HEK293 (cell line): ENCODE measurements around the gene SH3BGR.

Experiments
- CTCF ChIA-PET: fragments of 350-600 bp; formaldehyde crosslinking; extraction: SDS; loops from one replicate; lab custom pipeline; 2021; ENCODE audit warnings: antibody characterized with exemption; lab: Yijun Ruan, JAX
- POLR2A ChIA-PET: fragments of 300-600 bp; formaldehyde crosslinking; extraction: SDS; loops from one replicate; lab custom pipeline; 2020; ENCODE audit warnings: antibody characterized with exemption, inconsistent platforms; lab: Yijun Ruan, JAX
- H3K27ac ChIP-seq: fragments of 200-500 bp; sonication (Bioruptor generic); 2 replicates; pipeline ENCODE4 v1.5.1; 2014; ENCODE audit warnings: low read depth, low read length, control low read depth, inconsistent platforms; ENCODE audit errors: extremely low read depth
- H3K36me3 ChIP-seq, 2 experiments: fragments of 200-500 bp in 1 of 2; sonication (Bioruptor generic) in 1 of 2; 1 replicate in 1 of 2; 2 replicates in 1 of 2; pipeline ENCODE4 v1.5.1; 2014 to 2017; ENCODE audit warnings: inconsistent platforms in 2 of 2, low read length in 2 of 2; ENCODE audit not compliant: control insufficient read depth in 2 of 2, insufficient read depth in 1 of 2
- H3K4me1 ChIP-seq: fragments of 200-500 bp; sonication (Bioruptor generic); 2 replicates; pipeline ENCODE4 v1.5.1; 2014; ENCODE audit warnings: mild to moderate bottlenecking, low read length, inconsistent platforms; ENCODE audit not compliant: control insufficient read depth, insufficient read depth
- H3K4me3 ChIP-seq: 2 replicates; pipeline ENCODE4 v1.5.1; 2011; ENCODE audit warnings: low read depth, mild to moderate bottlenecking, control low read depth, low read length, moderate library complexity
- H3K9me3 ChIP-seq: fragments of 200-500 bp; sonication (Bioruptor generic); 2 replicates; pipeline ENCODE4 v1.5.1; 2014; ENCODE audit warnings: low read depth, low read length, inconsistent platforms; ENCODE audit not compliant: control insufficient read depth, insufficient read depth
- GLI2 ChIP-seq: fragments of 450-650 bp; formaldehyde crosslinking; IDR thresholded peaks from 2 replicates; pipeline ENCODE4; 2017; ENCODE audit warnings: missing biosample characterization, missing genetic modification characterization, low read depth, borderline replicate concordance
- HIC1 ChIP-seq: fragments of 450-650 bp; formaldehyde crosslinking; IDR thresholded peaks from 2 replicates; pipeline ENCODE4 v1.5.1; 2016; ENCODE audit warnings: missing biosample characterization, missing genetic modification characterization
- OVOL3 ChIP-seq: fragments of 450-650 bp; formaldehyde crosslinking; IDR thresholded peaks from 2 replicates; pipeline ENCODE4 v1.5.1; 2016; ENCODE audit warnings: missing biosample characterization, missing genetic modification characterization
- ZFP69B ChIP-seq: fragments of 450-650 bp; formaldehyde crosslinking; IDR thresholded peaks from 2 replicates; pipeline ENCODE4 v1.5.1; 2016; ENCODE audit warnings: missing biosample characterization, missing genetic modification characterization
- ZNF121 ChIP-seq: fragments of 450-650 bp; formaldehyde crosslinking; IDR thresholded peaks from 2 replicates; pipeline ENCODE4 v1.5.1; 2016; ENCODE audit warnings: missing biosample characterization, missing genetic modification characterization
- ZNF140 ChIP-seq: fragments of 450-650 bp; formaldehyde crosslinking; IDR thresholded peaks from 2 replicates; pipeline ENCODE4 v1.5.1; 2016; ENCODE audit warnings: missing biosample characterization, missing genetic modification characterization
- ZNF155 ChIP-seq: fragments of 450-650 bp; formaldehyde crosslinking; IDR thresholded peaks from 2 replicates; pipeline ENCODE4 v1.5.1; 2016; ENCODE audit warnings: missing biosample characterization, missing genetic modification characterization
- ZNF19 ChIP-seq: fragments of 450-650 bp; formaldehyde crosslinking; IDR thresholded peaks from 2 replicates; pipeline ENCODE4; 2016; ENCODE audit warnings: missing biosample characterization, missing genetic modification characterization, low read depth
- ZNF23 ChIP-seq: fragments of 450-650 bp; formaldehyde crosslinking; IDR thresholded peaks from 2 replicates; pipeline ENCODE4 v1.5.1; 2016; ENCODE audit warnings: missing biosample characterization, missing genetic modification characterization, borderline replicate concordance
- ZNF248 ChIP-seq: fragments of 450-650 bp; formaldehyde crosslinking; IDR thresholded peaks from 2 replicates; pipeline ENCODE4 v1.5.1; 2017; ENCODE audit warnings: missing biosample characterization, missing genetic modification characterization
- ZNF366 ChIP-seq: fragments of 450-650 bp; formaldehyde crosslinking; conservative IDR thresholded peaks from 2 replicates; pipeline ENCODE4 v1.5.1; 2016; ENCODE audit warnings: missing biosample characterization, missing genetic modification characterization
- ZNF513 ChIP-seq: fragments of 450-650 bp; IDR thresholded peaks from 2 replicates; pipeline ENCODE4 v1.5.1; 2018; ENCODE audit warnings: missing biosample characterization, missing genetic modification characterization
- ZNF600 ChIP-seq: fragments of 450-650 bp; formaldehyde crosslinking; IDR thresholded peaks from 2 replicates; pipeline ENCODE4 v1.5.1; 2016; ENCODE audit warnings: missing biosample characterization, missing genetic modification characterization
- ZNF624 ChIP-seq: fragments of 450-650 bp; formaldehyde crosslinking; IDR thresholded peaks from 2 replicates; pipeline ENCODE4 v1.5.1; 2017; ENCODE audit warnings: missing biosample characterization, missing genetic modification characterization
- ZNF707 ChIP-seq: fragments of 450-650 bp; formaldehyde crosslinking; IDR thresholded peaks from 2 replicates; pipeline ENCODE4 v1.5.1; 2016; ENCODE audit warnings: missing biosample characterization, missing genetic modification characterization
- ZNF747 ChIP-seq: fragments of 450-650 bp; formaldehyde crosslinking; IDR thresholded peaks from 2 replicates; pipeline ENCODE4 v1.5.1; 2016; ENCODE audit warnings: missing biosample characterization, missing genetic modification characterization
- ZSCAN23 ChIP-seq: fragments of 450-650 bp; formaldehyde crosslinking; IDR thresholded peaks from 2 replicates; pipeline ENCODE4 v1.5.1; 2016; ENCODE audit warnings: missing biosample characterization, missing genetic modification characterization
- TF ChIP-seq, protein P1 (sequence below): fragments of 450-650 bp; formaldehyde crosslinking; IDR thresholded peaks from 2 replicates; pipeline ENCODE4 v1.5.1; 2017; ENCODE audit warnings: missing biosample characterization, missing genetic modification characterization
- TF ChIP-seq, protein P2 (sequence below): fragments of 450-650 bp; formaldehyde crosslinking; IDR thresholded peaks from 2 replicates; pipeline ENCODE4 v1.5.1; 2016; ENCODE audit warnings: missing biosample characterization, missing genetic modification characterization
- TF ChIP-seq, protein P3 (sequence below): fragments of 450-650 bp; formaldehyde crosslinking; IDR thresholded peaks from 2 replicates; pipeline ENCODE4 v1.5.1; 2016; ENCODE audit warnings: missing biosample characterization, missing genetic modification characterization

Gene SH3BGR

GRCh38 chr21:39461419-39461818 is 9.6 kb downstream of the SH3BGR start (continued):
- no peak for TF ChIP-seq HIC1 (tag by site-specific recombination)
- TF ChIP-seq ZNF513 (tag by site-specific recombination) = no peak
- TF ChIP-seq ZNF121 = no peak
- no peak for TF ChIP-seq GLI2 (tag by site-specific recombination)

GRCh38 chr21:39463308-39463707 is 11.5 kb downstream of the SH3BGR start:
- CTCF ChIA-PET = no interaction called here

DNA sequence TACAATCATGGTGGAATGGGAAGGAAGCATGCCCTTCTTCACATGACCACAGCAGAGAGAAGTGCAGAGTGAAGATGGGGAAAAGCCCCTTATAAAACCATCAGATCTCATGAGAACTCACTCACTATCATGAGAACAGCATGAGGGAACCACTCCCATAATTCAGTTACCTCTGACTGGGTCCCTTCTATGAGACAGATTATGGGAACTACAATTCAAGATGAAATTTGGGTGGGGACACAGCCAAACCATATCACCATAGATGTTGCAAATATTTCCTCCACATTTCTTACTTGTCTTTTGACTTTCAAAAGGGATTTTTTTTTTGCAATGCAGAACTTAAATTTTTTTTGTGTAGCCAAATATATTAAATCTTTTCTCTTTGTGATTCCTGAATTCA is 14.8 kb downstream of the SH3BGR start:
- Histone ChIP-seq H3K36me3 (no peaks in the 10 kb centered on the region), H3K9me3 (no peaks in the 10 kb centered on the region), H3K4me3 (no peak overlapping the region)
- TF ChIP-seq ZSCAN23 (tag by site-specific recombination) (no peak), ZNF366 (tag by site-specific recombination) (no peak), ZNF248 (tag by site-specific recombination) (no peak), ZNF624 (no peak), ZNF155 (no peak), ZNF23 (no peak), ZNF140 (tag by site-specific recombination) (no peak), OVOL3 (tag by site-specific recombination) (no peak), ZNF707 (tag by site-specific recombination) (no peak), ZNF600 (no peak)
- TF ChIP-seq, protein P1, sequence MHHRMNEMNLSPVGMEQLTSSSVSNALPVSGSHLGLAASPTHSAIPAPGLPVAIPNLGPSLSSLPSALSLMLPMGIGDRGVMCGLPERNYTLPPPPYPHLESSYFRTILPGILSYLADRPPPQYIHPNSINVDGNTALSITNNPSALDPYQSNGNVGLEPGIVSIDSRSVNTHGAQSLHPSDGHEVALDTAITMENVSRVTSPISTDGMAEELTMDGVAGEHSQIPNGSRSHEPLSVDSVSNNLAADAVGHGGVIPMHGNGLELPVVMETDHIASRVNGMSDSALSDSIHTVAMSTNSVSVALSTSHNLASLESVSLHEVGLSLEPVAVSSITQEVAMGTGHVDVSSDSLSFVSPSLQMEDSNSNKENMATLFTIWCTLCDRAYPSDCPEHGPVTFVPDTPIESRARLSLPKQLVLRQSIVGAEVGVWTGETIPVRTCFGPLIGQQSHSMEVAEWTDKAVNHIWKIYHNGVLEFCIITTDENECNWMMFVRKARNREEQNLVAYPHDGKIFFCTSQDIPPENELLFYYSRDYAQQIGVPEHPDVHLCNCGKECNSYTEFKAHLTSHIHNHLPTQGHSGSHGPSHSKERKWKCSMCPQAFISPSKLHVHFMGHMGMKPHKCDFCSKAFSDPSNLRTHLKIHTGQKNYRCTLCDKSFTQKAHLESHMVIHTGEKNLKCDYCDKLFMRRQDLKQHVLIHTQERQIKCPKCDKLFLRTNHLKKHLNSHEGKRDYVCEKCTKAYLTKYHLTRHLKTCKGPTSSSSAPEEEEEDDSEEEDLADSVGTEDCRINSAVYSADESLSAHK (tag by site-specific recombination) = no peak
- TF ChIP-seq, protein P2, sequence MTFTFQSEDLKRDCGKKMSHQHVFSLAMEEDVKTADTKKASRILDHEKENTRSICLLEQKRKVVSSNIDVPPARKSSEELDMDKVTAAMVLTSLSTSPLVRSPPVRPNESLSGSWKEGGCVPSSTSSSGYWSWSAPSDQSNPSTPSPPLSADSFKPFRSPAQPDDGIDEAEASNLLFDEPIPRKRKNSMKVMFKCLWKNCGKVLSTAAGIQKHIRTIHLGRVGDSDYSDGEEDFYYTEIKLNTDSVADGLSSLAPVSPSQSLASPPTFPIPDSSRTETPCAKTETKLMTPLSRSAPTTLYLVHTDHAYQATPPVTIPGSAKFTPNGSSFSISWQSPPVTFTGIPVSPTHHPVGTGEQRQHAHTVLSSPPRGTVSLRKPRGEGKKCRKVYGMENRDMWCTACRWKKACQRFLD (tag by site-specific recombination) = no peak
- TF ChIP-seq, protein P3, sequence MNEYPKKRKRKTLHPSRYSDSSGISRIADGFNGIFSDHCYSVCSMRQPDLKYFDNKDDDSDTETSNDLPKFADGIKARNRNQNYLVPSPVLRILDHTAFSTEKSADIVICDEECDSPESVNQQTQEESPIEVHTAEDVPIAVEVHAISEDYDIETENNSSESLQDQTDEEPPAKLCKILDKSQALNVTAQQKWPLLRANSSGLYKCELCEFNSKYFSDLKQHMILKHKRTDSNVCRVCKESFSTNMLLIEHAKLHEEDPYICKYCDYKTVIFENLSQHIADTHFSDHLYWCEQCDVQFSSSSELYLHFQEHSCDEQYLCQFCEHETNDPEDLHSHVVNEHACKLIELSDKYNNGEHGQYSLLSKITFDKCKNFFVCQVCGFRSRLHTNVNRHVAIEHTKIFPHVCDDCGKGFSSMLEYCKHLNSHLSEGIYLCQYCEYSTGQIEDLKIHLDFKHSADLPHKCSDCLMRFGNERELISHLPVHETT (tag by site-specific recombination) = no peak
- TF ChIP-seq, all 188 proteins: peak for 0
- no peaks in the 10 kb centered on the region for H3K4me1 ChIP-seq
- no peak overlapping the region for H3K27ac ChIP-seq
- POLR2A ChIA-PET = no interaction called here
- CTCF ChIA-PET = no interaction called here

More at GRCh38 chr21:39463308-39463707, 11.5 kb downstream of the SH3BGR start:
- Histone ChIP-seq H3K36me3 (no peaks in the 10 kb centered on the region), H3K4me3 (no peak overlapping the region), H3K9me3 (no peaks in the 10 kb centered on the region)
- no peak for TF ChIP-seq ZNF747 (tag by site-specific recombination)
- TF ChIP-seq ZNF19 (tag by site-specific recombination) = no peak
- no peak for TF ChIP-seq ZFP69B (tag by site-specific recombination)
- TF ChIP-seq, all 188 proteins: peak for 0
- Histone ChIP-seq H3K27ac (no peak overlapping the region), H3K4me1 (no peaks in the 10 kb centered on the region)
- POLR2A ChIA-PET = no interaction called here
